Muscle layer of colon (tissue), 2 donors: ENCODE measurements around the gene ATP8A2.

Experiments used
- H3K27ac ChIP-seq: one replicate; pipeline ENCODE4 v1.7.0; 2013; ENCODE audit warnings: low read depth, mild to moderate bottlenecking, low read length, moderate library complexity
- H3K27me3 ChIP-seq, 2 donors: one replicate each; pipeline ENCODE4 v1.7.0; 2013; ENCODE audit warnings: low read length in 2 of 2, mild to moderate bottlenecking in 2 of 2; ENCODE audit not compliant: insufficient read depth in 2 of 2, control insufficient read depth in 1 of 2
- H3K36me3 ChIP-seq: one replicate; pipeline ENCODE4 v1.7.0; 2013; ENCODE audit warnings: mild to moderate bottlenecking, low read length; ENCODE audit not compliant: insufficient read depth
- H3K4me1 ChIP-seq: one replicate; pipeline ENCODE4 v1.7.0; 2013; ENCODE audit warnings: mild to moderate bottlenecking, low read length; ENCODE audit not compliant: insufficient read depth
- H3K4me3 ChIP-seq, 2 donors: one replicate each; pipeline ENCODE4 v1.7.0; 2013; ENCODE audit warnings: low read length in 2 of 2, low read depth in 1 of 2, mild to moderate bottlenecking in 1 of 2, moderate library complexity in 1 of 2
- H3K9ac ChIP-seq: one replicate; pipeline ENCODE4 v1.7.0; 2013; ENCODE audit warnings: low read length
- H3K9me3 ChIP-seq: one replicate; pipeline ENCODE4 v1.7.0; 2013; ENCODE audit warnings: mild to moderate bottlenecking, low read length
- donor health status: abdominal sarcoma.
- donor health status: Adenocarcinoma of cecum.

ATP8A2 gene

GRCh38 chr13:25689539-25689938, 317.8 kb downstream of the ATP8A2 start:
- no peak overlapping the region for H3K4me3 ChIP-seq
- H3K27me3 ChIP-seq: no peaks in the 10 kb centered on the region
- H3K9me3 ChIP-seq: no peaks in the 10 kb centered on the region
- no peak overlapping the region for H3K9ac ChIP-seq
- H3K36me3 ChIP-seq: no peaks in the 10 kb centered on the region
- H3K4me1 ChIP-seq: no peaks in the 10 kb centered on the region
- no peak overlapping the region for H3K27ac ChIP-seq

GRCh38 chr13:25690582-25690981, 318.8 kb downstream of the ATP8A2 start:
- Histone ChIP-seq H3K27ac (no peak overlapping the region), H3K4me1 (no peaks in the 10 kb centered on the region), H3K4me3 (no peak overlapping the region), H3K36me3 (no peaks in the 10 kb centered on the region), H3K9ac (no peak overlapping the region), H3K27me3 (no peaks in the 10 kb centered on the region), H3K9me3 (no peaks in the 10 kb centered on the region)

- Histone ChIP-seq H3K9me3 (no peaks in the 10 kb centered on the region), H3K4me1 (no peaks in the 10 kb centered on the region), H3K9ac (no peak overlapping the region), H3K27me3 (no peaks in the 10 kb centered on the region), H3K36me3 (no peaks in the 10 kb centered on the region), H3K4me3 (no peak overlapping the region), H3K27ac (no peak overlapping the region)
These were observed 319.9 kb downstream of the ATP8A2 start for GRCh38 chr13:25691654-25692053.

- no peaks in the 10 kb centered on the region for H3K27me3 ChIP-seq
- no peaks in the 10 kb centered on the region for H3K4me1 ChIP-seq
- no peaks in the 10 kb centered on the region for H3K36me3 ChIP-seq
- no peak overlapping the region for H3K9ac ChIP-seq
- no peak overlapping the region for H3K27ac ChIP-seq
- no peak overlapping the region for H3K4me3 ChIP-seq
- H3K9me3 ChIP-seq: no peaks in the 10 kb centered on the region
These were observed 320.3 kb downstream of the ATP8A2 start for GRCh38 chr13:25692099-25692498.

- Histone ChIP-seq H3K4me3 (no peak overlapping the region), H3K36me3 (no peaks in the 10 kb centered on the region), H3K27me3 (no peaks in the 10 kb centered on the region), H3K27ac (no peak overlapping the region), H3K9me3 (no peaks in the 10 kb centered on the region), H3K9ac (no peak overlapping the region), H3K4me1 (no peaks in the 10 kb centered on the region)
These were observed 327.3 kb downstream of the ATP8A2 start for GRCh38 chr13:25699056-25699455.

- Histone ChIP-seq H3K27ac (no peak overlapping the region), H3K36me3 (no peaks in the 10 kb centered on the region), H3K4me3 (no peak overlapping the region), H3K4me1 (no peaks in the 10 kb centered on the region), H3K9ac (no peak overlapping the region), H3K9me3 (no peaks in the 10 kb centered on the region), H3K27me3 (no peaks in the 10 kb centered on the region)
These were observed 327.8 kb downstream of the ATP8A2 start for GRCh38 chr13:25699600-25699999.

- no peaks in the 10 kb centered on the region for H3K9me3 ChIP-seq
- H3K27ac ChIP-seq: no peak overlapping the region
- H3K9ac ChIP-seq: no peak overlapping the region
- H3K36me3 ChIP-seq: no peaks in the 10 kb centered on the region
- no peaks in the 10 kb centered on the region for H3K27me3 ChIP-seq
- no peaks in the 10 kb centered on the region for H3K4me1 ChIP-seq
- H3K4me3 ChIP-seq: no peak overlapping the region
These were observed 329.5 kb downstream of the ATP8A2 start for GRCh38 chr13:25701304-25701703.

GRCh38 chr13:25702386-25702785, 330.6 kb downstream of the ATP8A2 start:
- H3K9ac ChIP-seq: no peak overlapping the region
- no peak overlapping the region for H3K27ac ChIP-seq
- H3K36me3 ChIP-seq: no peaks in the 10 kb centered on the region
- H3K4me1 ChIP-seq: no peaks in the 10 kb centered on the region
- H3K4me3 ChIP-seq: no peak overlapping the region
- no peaks in the 10 kb centered on the region for H3K9me3 ChIP-seq
- H3K27me3 ChIP-seq: no peaks in the 10 kb centered on the region

GRCh38 chr13:25707726-25708125, 336.0 kb downstream of the ATP8A2 start:
- H3K27me3 ChIP-seq: no peaks in the 10 kb centered on the region
- no peaks in the 10 kb centered on the region for H3K9me3 ChIP-seq
- no peak overlapping the region for H3K9ac ChIP-seq
- H3K27ac ChIP-seq: no peak overlapping the region
- no peaks in the 10 kb centered on the region for H3K36me3 ChIP-seq
- H3K4me3 ChIP-seq: no peak overlapping the region
- H3K4me1 ChIP-seq: no peaks in the 10 kb centered on the region

GRCh38 chr13:25708268-25708667, 336.5 kb downstream of the ATP8A2 start:
- H3K9me3 ChIP-seq: no peaks in the 10 kb centered on the region
- H3K27me3 ChIP-seq: no peaks in the 10 kb centered on the region
- H3K36me3 ChIP-seq: no peaks in the 10 kb centered on the region
- H3K27ac ChIP-seq: no peak overlapping the region
- H3K9ac ChIP-seq: no peak overlapping the region
- no peaks in the 10 kb centered on the region for H3K4me1 ChIP-seq
- no peak overlapping the region for H3K4me3 ChIP-seq

GRCh38 chr13:25709088-25709487, 337.3 kb downstream of the ATP8A2 start:
- H3K4me1 ChIP-seq: no peaks in the 10 kb centered on the region
- no peak overlapping the region for H3K9ac ChIP-seq
- no peaks in the 10 kb centered on the region for H3K9me3 ChIP-seq
- no peak overlapping the region for H3K4me3 ChIP-seq
- H3K36me3 ChIP-seq: no peaks in the 10 kb centered on the region
- no peaks in the 10 kb centered on the region for H3K27me3 ChIP-seq
- no peak overlapping the region for H3K27ac ChIP-seq

GRCh38 chr13:25715760-25716159, 344.0 kb downstream of the ATP8A2 start:
- H3K4me3 ChIP-seq: no peak overlapping the region
- H3K36me3 ChIP-seq: no peaks in the 10 kb centered on the region
- no peaks in the 10 kb centered on the region for H3K4me1 ChIP-seq
- no peak overlapping the region for H3K9ac ChIP-seq
- no peaks in the 10 kb centered on the region for H3K27me3 ChIP-seq
- H3K9me3 ChIP-seq: no peaks in the 10 kb centered on the region
- no peak overlapping the region for H3K27ac ChIP-seq
